ENCODE measurements around the gene GNG2.

GNG2 gene

GRCh38 chr14:51860164-51860824 lies at the start of gene GNG2:
Gene GNG2, plus strand, starts transcription at chr14:51860612. Its CDS starts 90,067 bp downstream, at chr14:51950679.
- DNase-seq, result peak in 47 of 51 donors; percentile 9 to 81 (median 55)

GRCh38 chr14:51811706-51812105 lies 48.7 kb upstream of the GNG2 start:
- no peak for DNase-seq

GRCh38 chr14:51816031-51816430 lies 44.4 kb upstream of the GNG2 start:
- DNase-seq, result no peak

- DNase-seq, result no peak
Observed at GRCh38 chr14:51817326-51817725, 43.1 kb upstream of the GNG2 start.

GRCh38 chr14:51818748-51819380 lies 41.5 kb upstream of the GNG2 start:
- DNase-seq, result no peak

- no peak for DNase-seq
Observed at GRCh38 chr14:51821822-51822221, 38.6 kb upstream of the GNG2 start.

- no peak for DNase-seq
Observed at GRCh38 chr14:51822499-51822898, 37.9 kb upstream of the GNG2 start.

- no peak for DNase-seq
Observed at GRCh38 chr14:51823706-51824105, 36.7 kb upstream of the GNG2 start.

GRCh38 chr14:51824191-51824590 lies 36.2 kb upstream of the GNG2 start:
- DNase-seq, result no peak

- no peak for DNase-seq
Observed at GRCh38 chr14:51825926-51826325, 34.5 kb upstream of the GNG2 start.

GRCh38 chr14:51828017-51828797 lies 32.2 kb upstream of the GNG2 start:
- DNase-seq, result peak in 2 of 51 donors; percentile 4 to 49

- DNase-seq, result no peak
Observed at GRCh38 chr14:51834240-51834639, 26.2 kb upstream of the GNG2 start.

- DNase-seq, result no peak
Observed at GRCh38 chr14:51836417-51836816, 24.0 kb upstream of the GNG2 start.

GRCh38 chr14:51844081-51844881 lies 16.1 kb upstream of the GNG2 start:
- DNase-seq, result no peak

- no peak for DNase-seq
Observed at GRCh38 chr14:51845811-51846210, 14.6 kb upstream of the GNG2 start.

GRCh38 chr14:51846631-51847488 lies 13.6 kb upstream of the GNG2 start:
- DNase-seq, result peak in 25 of 51 donors; percentile 2 to 73 (median 21)

- DNase-seq, result no peak
Observed at GRCh38 chr14:51847489-51847796, 13.0 kb upstream of the GNG2 start.

- no peak for DNase-seq
Observed at GRCh38 chr14:51848120-51848519, 12.3 kb upstream of the GNG2 start.

GRCh38 chr14:51849097-51849496 lies 11.3 kb upstream of the GNG2 start:
- no peak for DNase-seq

GRCh38 chr14:51850651-51851050 lies 9.8 kb upstream of the GNG2 start:
- no peak for DNase-seq

- DNase-seq, result no peak
Observed at GRCh38 chr14:51852541-51852940, 7.9 kb upstream of the GNG2 start.
